Activated CD4-positive, alpha-beta T cell treated with anti-CD3 and anti-CD28 coated beads for 48 hours (primary cell): ENCODE measurements around the gene SELENOO.

Experiments
- DNase-seq: peaks from one replicate; pipeline ENCODE4 v3.0.0-alpha.2; 2020

The SELENOO gene

GRCh38 chr22:50184902-50185374 lies 15.9 kb upstream of the SELENOO start:
- no peak for DNase-seq

GRCh38 chr22:50185375-50186087 lies 15.3 kb upstream of the SELENOO start, which contains the start of gene TRABD:
TSS of gene TRABD (plus strand) at chr22:50185913. CDS start at chr22:50193061, 7,148 bp downstream.
- DNase-seq, result peak; percentile 92

GRCh38 chr22:50186181-50186714 lies 14.6 kb upstream of the SELENOO start:
- DNase-seq, result no peak

- DNase-seq, result peak; percentile 32
These were observed 13.9 kb upstream of the SELENOO start for GRCh38 chr22:50186761-50187523.

GRCh38 chr22:50188356-50188755 lies 12.5 kb upstream of the SELENOO start:
- DNase-seq, result no peak

GRCh38 chr22:50189184-50189848 lies 11.5 kb upstream of the SELENOO start:
- DNase-seq, result no peak

- DNase-seq, result no peak
These were observed 11.0 kb upstream of the SELENOO start for GRCh38 chr22:50189849-50190181.

- peak; percentile 81 for DNase-seq
These were observed 10.4 kb upstream of the SELENOO start for GRCh38 chr22:50190182-50190940.

- DNase-seq, result peak; percentile 79
These were observed 9.7 kb upstream of the SELENOO start for GRCh38 chr22:50190941-50191741.

GRCh38 chr22:50192436-50193204 lies 8.2 kb upstream of the SELENOO start:
- DNase-seq, result peak; percentile 38

- no peak for DNase-seq
These were observed 7.2 kb upstream of the SELENOO start for GRCh38 chr22:50193621-50194020.

- DNase-seq, result no peak
These were observed 6.6 kb upstream of the SELENOO start for GRCh38 chr22:50194037-50194805.

- no peak for DNase-seq
These were observed 4.6 kb upstream of the SELENOO start for GRCh38 chr22:50196256-50196655.

GRCh38 chr22:50197000-50197800 lies 3.6 kb upstream of the SELENOO start:
- DNase-seq, result no peak

- DNase-seq, result no peak
These were observed 2.8 kb upstream of the SELENOO start for GRCh38 chr22:50197856-50198623.

- DNase-seq, result no peak
These were observed 2.2 kb upstream of the SELENOO start for GRCh38 chr22:50198624-50199017.

- no peak for DNase-seq
These were observed 1.5 kb upstream of the SELENOO start for GRCh38 chr22:50199251-50199721.

GRCh38 chr22:50199829-50200460 lies 866 bp upstream of the SELENOO start:
- no peak for DNase-seq
